Measurements from ENCODE around the gene RPL19. TPM values are rescaled to one million over a fixed set of nuclear protein-coding genes. Genes with fewer than 3 reads are reported as not detected.
A peak's percentile ranks its signal among the peaks of the same experiment; 100 is the strongest.

Gene RPL19
- total RNA-seq, 2 donors from 2014 or later: 2,719 to 2,768 TPM

DNA sequence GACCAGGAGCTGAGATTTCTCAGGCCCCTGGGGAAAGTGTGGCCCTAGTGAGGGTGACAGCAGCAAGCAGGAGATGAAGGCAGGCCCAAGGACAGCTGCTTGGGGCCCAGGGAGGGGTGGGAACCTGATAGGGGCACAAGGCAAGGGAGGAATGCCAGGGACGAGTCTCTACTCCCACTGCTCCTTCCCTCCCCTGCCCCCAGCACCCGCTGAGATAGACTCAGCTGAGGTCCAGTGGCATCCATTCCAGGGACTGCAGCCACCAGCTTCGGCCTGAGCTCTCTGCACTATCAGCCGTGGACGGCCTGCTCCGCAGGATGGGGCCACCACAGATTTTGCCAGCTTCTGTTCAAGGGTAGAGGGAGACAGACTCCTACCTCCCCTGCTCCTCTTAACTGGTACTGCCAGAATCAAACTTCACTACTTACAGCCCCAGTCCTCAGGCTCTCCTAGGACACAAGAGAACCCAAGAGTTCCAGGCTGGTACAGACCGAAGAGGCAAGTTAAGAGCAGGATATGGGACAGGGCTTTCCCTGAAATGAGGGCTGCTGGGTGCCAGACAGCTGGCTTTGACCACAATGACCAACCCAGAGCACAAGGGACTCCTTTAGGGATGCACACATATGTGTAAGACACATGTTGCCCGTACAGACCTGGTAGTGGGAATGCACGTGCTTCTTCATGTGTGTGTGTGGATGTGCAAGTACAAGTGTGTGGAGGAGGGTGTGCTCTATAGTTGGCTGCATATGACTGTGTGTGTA lies 8.2 kb upstream of the RPL19 start:
- Mint-ChIP-seq H3K36me3 (no peaks in the 10 kb centered on the region), H3K27ac (peak overlapping the region in 1 of 2 donors; percentile 14), H3K9me3 (no peaks in the 10 kb centered on the region)
- DNase-seq (ENCODE audit: low spot score in 2 of 2) (no peak), ATAC-seq (no peak)

DNA sequence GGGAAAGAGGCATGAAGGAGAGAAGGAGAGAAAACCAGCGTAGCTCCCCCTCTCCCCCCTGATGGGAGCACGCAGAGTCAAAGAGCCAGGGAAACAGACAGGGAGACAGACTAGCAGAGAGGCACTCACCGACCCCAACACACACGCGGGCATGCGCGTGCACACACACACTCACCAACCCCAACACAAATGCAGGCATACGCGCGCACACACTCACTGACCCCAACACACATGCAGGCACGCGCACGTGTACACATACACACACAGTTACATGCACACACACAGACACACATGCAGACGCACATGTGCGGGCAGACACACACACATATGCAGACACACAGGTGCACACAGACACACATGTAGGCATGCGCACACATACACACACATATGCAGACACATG lies 7.2 kb upstream of the RPL19 start:
- no peak overlapping the region for H3K27ac Mint-ChIP-seq
- ATAC-seq (no peak), DNase-seq (ENCODE audit: low spot score in 2 of 2) (no peak)
- no peaks in the 10 kb centered on the region for H3K36me3 Mint-ChIP-seq
- H3K9me3 Mint-ChIP-seq: no peaks in the 10 kb centered on the region

DNA sequence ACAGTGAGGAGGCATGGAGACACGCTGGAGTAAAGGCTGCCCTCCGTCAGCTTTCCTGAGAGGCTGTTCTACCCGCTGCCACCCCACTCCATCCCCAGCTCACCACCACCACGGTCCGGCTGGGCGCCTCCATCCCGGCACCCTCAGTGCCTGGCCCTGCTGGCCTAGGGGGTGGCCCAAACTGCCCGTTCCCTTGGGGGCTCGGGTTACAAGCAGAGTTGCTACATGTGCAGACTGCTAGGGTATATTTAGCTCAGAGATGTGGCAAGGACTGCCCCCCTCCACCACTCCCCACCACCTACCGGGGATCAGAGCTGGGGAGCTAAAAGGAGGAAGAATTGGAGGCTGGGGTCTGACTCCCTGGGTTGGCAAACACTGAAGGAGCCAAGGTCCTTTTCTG lies 6.7 kb upstream of the RPL19 start:
- no peak for DNase-seq (ENCODE audit: low spot score in 2 of 2)
- no peaks in the 10 kb centered on the region for H3K9me3 Mint-ChIP-seq
- no peak for ATAC-seq
- H3K36me3 Mint-ChIP-seq: no peaks in the 10 kb centered on the region
- H3K27ac Mint-ChIP-seq: no peak overlapping the region

DNA sequence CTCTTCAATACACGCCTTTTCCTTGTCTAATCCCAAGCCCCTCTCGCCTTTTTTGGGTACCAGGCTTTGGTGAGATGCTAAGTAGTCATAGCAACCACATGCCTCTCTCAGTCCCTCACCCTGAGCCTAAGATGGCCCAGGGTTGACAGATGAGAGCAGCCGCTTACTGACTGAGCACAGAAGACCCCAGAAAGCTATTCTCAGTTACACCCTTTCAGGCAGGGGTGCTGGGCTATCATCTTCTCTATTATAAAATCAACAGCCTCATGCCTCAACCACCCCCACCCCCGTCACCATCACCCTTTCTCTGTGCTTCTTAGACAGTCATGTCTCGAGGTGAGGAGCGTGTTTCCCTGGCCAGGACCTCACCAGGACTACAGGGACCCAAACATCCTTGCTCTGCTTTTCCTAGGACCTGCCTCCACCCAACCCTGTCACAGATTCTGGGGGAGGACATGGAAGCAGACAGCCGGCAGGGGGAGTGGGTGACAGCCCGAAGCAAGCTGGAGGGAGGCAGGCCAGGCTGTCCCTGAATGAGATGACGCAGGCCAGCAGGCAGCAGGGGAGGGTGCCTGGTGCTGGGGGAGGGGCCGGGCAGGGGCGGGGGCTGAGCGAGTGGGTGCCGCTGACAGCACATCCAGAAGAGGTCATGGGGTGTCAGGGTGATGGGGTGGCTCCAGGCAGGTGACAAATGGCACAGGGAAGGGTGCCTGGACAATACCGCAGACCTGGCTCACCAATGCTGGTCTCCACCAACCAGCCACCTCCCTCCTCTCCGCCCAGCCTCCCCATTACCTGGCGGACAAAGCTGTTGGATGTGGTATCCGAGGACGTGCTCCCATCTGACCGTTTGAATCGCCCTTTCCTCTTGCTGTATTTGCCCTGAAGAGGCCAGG lies 5.7 kb upstream of the RPL19 start:
- DNase-seq (ENCODE audit: low spot score in 2 of 2) (no peak), ATAC-seq (no peak)
- Mint-ChIP-seq H3K27ac (peak overlapping the region in 1 of 2 donors; percentile 72), H3K36me3 (no peaks in the 10 kb centered on the region), H3K9me3 (no peaks in the 10 kb centered on the region)

DNA sequence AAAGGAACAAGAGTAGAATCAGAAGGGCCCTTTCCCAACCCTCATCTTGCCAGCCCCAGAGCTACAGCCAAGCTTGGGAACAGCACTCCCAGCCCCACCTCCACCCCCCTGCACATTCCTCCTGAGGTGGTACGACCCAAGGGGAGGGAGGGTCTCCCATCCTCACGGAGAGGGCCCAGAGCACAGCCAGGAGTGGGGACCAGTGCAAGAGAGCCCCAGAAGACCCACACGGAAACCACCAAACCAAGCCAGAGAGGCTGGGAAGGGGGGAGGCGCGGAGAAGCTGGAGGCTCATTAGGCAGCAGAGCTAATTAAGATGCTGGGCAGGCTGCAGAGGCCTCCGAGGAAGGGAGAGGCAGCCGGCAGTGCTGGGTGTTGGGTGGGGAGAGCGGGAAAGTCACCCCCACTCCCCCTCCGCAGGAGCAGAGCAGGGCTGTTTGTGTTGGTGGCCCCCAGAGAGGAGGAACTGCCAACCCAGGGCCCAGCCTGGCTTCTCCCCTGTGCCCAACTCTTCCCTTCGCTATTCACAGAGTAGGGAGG lies 5.0 kb upstream of the RPL19 start:
- Mint-ChIP-seq H3K27ac (no peak overlapping the region), H3K9me3 (no peaks in the 10 kb centered on the region), H3K36me3 (peaks cover 6% of the 10 kb centered on the region in 2 donors)
- ATAC-seq: no peak
- no peak for DNase-seq (ENCODE audit: low spot score in 2 of 2)

DNA sequence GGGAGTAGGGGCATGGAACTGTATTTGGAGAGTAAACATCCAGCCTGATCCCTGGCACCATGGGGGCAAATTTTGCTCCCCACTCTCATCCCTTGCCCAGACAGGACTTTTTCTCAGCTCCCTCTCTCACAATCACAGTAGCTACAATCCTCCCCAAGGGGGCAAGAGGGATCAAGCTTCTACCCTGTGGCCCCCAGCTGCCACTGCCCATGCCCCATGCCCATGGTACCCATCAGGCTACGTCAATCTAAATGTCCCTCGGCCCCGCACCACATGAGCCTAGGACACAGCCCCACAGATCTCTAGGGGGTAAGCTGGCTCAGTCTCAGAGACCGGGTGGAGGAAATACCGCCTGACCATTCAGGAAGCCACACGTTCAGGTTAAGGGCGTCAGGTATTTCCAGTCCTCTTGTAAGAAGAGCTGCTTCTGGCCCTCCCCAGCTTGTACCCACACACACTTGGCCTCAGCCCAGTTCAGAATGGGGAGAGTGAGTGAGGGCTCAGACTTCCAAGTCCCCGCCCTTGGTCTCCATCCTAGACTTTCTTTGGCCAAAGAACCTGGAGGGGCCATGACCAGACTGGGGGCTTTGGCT lies 4.4 kb upstream of the RPL19 start:
- no peak overlapping the region for H3K27ac Mint-ChIP-seq
- no peaks in the 10 kb centered on the region for H3K9me3 Mint-ChIP-seq
- no peak for DNase-seq (ENCODE audit: low spot score in 2 of 2)
- ATAC-seq: no peak
- peaks cover 12% of the 10 kb centered on the region in 2 donors for H3K36me3 Mint-ChIP-seq

DNA sequence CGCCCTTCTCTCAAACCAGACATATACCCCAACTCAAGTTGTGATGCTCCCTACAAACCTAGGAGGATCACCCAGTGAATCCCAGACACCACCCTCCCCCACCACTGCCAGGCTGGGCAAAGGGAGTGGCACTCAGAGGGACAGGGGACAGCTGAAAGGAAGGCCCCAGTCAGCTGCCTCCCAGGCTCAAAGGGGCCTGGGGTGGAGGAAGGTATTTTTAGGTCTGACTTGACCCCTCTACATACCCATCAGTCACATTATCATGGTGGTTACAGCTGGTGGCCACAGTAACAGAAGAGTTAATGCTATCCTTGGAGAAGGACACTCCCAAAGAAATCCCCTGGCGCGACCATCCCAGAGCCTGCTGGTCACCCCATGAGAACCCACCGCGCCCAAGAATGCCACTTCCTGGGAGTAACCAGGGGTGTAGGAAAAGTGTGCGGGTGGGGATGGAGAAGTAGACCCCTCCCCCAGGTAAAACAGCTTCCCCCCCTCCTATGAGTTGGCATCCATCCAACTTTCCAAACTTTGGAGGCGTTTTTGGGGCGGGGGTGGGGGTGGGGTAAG lies 3.8 kb upstream of the RPL19 start:
- no peak for ATAC-seq

DNA sequence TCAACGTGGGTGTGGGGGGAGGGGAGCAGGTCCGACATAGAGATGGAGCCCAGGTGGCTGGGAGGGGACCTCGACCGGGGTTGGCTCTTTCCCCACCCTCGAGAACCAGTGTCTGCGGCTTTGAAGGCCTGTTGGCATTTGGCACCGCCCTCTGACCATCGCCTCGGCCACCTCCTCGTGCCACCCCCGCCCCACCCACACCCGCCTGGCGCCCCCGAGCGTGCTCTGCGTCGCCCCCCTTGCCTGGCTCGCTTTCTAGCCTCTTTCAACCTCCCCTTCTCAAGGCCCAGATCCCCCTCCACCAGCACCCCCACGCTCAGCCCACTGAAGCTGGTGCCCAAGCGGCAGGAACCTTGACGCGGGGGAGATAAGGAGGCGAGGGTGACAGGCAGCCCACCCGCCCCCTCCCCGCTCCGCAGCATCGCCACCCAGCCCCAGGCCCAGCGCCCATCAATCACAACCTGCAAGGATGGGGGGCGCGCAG lies 3.2 kb upstream of the RPL19 start:
- no peak for DNase-seq (ENCODE audit: low spot score in 2 of 2)

More for the DNA sequence above, 3.8 kb upstream of the RPL19 start:
- Mint-ChIP-seq H3K9me3 (no peaks in the 10 kb centered on the region), H3K27ac (peak overlapping the region in 1 of 2 donors; percentile 52), H3K36me3 (peaks cover 19% of the 10 kb centered on the region in 2 donors)
- DNase-seq (ENCODE audit: low spot score in 2 of 2): no peak

DNA sequence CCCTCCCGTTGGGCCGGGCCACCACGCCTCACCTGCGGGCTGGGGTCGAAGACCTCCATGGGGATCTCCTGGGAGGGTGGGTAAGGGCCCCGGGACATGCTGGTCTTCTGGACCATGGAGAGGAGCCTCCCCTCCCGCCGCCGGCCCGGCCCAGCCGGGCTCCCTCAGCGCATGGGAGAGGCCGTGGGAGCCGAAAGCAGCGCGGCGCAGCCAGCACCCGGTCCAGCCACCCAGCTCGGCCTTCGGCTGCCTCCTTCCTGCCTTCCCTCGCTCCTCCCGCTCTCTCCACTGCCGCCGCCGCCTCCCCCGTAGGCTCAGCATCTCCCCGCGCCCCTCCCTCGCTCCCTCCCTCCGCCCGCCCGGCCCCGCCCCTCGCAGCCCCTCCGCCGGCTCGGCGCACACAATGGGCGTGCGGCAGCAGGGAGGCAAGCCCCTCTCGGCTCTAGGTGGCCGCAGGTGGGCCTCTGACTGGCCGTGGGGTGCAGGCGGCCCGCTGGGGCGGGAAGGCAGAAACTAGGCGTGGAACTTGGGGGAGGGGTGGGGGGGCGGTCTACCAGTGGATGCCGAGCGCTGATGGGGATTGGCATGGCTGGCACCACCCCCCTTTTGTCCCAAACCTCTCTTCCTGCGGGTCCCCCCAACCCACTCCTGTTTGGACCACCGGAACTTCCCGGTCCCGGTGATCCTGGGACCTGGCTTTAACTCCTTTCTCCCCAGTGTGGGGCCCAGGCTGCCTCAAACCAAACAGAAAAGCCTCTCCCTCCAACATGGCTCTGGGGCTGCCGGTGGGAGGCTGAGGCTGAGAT lies 2.5 kb upstream of the RPL19 start, which contains the start of gene CACNB1:
CACNB1 (minus strand) TSS at position 290 of the 806 bp plus-strand sequence; CDS start at position 116, 174 bp downstream.
- H3K9me3 Mint-ChIP-seq: no peaks in the 10 kb centered on the region
- H3K36me3 Mint-ChIP-seq: peaks cover 30 to 31% of the 10 kb centered on the region in 2 donors
- peak; percentile 71 to 73 for DNase-seq (ENCODE audit: low spot score in 2 of 2)
- H3K27ac Mint-ChIP-seq: peak within 1 kb of the TSS; percentile 86 to 99
- peak; percentile 70 to 80 for ATAC-seq

More for the DNA sequence above, 3.2 kb upstream of the RPL19 start:
- Mint-ChIP-seq H3K9me3 (no peaks in the 10 kb centered on the region), H3K36me3 (peaks cover 24% of the 10 kb centered on the region in 2 donors), H3K27ac (peak overlapping the region in 1 of 2 donors; percentile 52)
- no peak for ATAC-seq

DNA sequence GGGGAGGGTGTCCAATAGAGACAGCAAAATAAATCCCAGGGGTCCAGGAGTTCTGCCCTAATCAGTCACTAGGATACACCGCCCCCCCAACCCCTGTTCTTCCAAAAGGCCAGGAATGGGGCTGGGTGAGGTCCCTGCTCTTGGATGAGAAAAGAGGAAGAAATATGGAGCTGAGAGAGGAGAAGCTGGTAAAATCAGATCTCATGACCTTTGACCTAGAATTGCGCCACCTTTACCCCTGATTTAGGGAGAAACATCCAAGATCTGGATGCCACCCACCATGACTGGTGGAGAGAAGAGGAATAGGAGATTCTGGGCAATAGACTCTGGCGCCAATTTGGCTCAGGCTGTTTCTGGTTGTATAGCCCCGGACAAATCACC lies 1.9 kb upstream of the RPL19 start:
- no peaks in the 10 kb centered on the region for H3K9me3 Mint-ChIP-seq
- ATAC-seq (no peak), DNase-seq (ENCODE audit: low spot score in 2 of 2) (no peak)
- peaks cover 34 to 37% of the 10 kb centered on the region in 2 donors for H3K36me3 Mint-ChIP-seq
- peak overlapping the region; percentile 86 to 99 for H3K27ac Mint-ChIP-seq

DNA sequence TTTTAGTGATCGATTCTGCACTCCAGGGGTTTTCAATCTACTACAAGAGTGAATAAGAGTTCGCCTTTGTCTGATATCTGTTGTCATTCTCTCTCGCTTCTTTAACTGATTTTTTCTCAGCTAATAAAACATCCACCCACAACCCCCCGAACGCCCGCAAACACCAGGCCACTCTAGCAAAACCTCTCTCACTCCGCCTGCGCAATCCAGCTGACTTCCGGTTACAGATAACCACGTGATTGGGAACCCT lies 338 bp upstream of the RPL19 start:
- Mint-ChIP-seq H3K9me3 (no peaks in the 10 kb centered on the region), H3K27ac (peak overlapping the region; percentile 99 to 100), H3K36me3 (peaks cover 34 to 51% of the 10 kb centered on the region in 2 donors)
- DNase-seq (ENCODE audit: low spot score in 2 of 2) (peak; percentile 76 to 88), ATAC-seq (peak; percentile 69 to 70)

DNA sequence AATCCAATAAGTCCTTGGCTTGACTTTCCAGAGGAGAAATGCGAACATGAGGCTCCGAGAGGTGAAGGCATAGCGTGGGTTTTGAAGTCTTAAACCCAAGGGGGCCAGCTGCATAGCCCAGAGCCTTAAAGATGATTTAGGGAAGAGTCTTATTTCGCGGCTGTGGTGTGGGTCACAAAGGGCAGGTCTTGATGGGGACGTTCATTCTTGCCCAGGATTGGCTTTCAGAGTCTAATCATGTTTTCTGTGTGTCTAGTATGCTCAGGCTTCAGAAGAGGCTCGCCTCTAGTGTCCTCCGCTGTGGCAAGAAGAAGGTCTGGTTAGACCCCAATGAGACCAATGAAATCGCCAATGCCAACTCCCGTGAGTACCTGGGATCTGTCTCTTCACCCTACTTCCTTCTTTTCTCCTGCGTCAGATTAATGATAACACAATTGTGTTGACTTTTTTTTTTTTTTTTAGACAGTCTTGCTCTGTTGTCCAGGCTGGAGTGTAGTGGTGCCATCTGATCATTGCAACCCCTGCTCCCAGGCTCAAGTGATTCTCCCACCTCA lies 951 bp downstream of the RPL19 start:
- H3K36me3 Mint-ChIP-seq: peaks cover 34 to 54% of the 10 kb centered on the region in 2 donors
- peak overlapping the region; percentile 99 to 100 for H3K27ac Mint-ChIP-seq
- ATAC-seq: no peak
- no peaks in the 10 kb centered on the region for H3K9me3 Mint-ChIP-seq
- no peak for DNase-seq (ENCODE audit: low spot score in 2 of 2)

DNA sequence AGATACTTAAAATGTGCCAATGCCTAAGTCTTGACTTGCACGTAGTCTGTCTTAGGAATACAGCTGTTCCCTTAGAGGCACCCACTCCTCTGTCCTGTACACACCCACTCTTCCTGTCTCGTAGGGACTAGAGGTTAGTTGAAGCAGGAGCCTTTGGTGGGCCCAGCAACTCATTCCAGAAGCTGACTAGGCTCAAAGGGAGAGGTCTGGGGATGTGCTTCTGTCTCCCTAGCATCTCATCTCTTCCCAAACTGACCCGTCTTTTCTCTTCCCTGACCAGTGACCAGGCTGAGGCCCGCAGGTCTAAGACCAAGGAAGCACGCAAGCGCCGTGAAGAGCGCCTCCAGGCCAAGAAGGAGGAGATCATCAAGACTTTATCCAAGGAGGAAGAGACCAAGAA lies 4.2 kb downstream of the RPL19 start:
- peaks cover 34 to 54% of the 10 kb centered on the region in 2 donors for H3K36me3 Mint-ChIP-seq
- peak overlapping the region in 1 of 2 donors; percentile 12 for H3K27ac Mint-ChIP-seq
- DNase-seq (ENCODE audit: low spot score in 2 of 2) (no peak), ATAC-seq (no peak)
- H3K9me3 Mint-ChIP-seq: no peaks in the 10 kb centered on the region

DNA sequence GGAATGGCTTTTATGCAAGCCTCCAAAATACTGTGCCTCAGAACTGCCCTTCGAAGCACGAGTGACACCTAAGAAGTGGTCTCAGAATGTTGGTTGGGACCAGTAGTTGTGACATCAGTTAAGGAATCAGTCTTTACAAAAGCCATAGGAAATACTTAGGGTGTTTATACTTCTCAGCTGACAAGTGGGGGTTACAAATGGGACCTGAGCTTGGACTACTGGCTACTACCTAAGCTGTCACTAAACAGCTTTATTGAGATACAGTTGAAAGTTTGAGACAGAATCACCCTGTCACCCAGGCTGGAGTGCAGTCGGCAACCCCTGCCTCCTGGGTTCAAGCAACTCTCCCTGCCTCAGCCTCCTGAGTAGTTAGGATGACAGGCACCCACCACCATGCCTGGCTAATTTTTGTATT lies 5.0 kb downstream of the RPL19 start:
- Mint-ChIP-seq H3K27ac (no peak overlapping the region), H3K9me3 (no peaks in the 10 kb centered on the region), H3K36me3 (peaks cover 27 to 47% of the 10 kb centered on the region in 2 donors)
- no peak for DNase-seq (ENCODE audit: low spot score in 2 of 2)
- no peak for ATAC-seq

DNA sequence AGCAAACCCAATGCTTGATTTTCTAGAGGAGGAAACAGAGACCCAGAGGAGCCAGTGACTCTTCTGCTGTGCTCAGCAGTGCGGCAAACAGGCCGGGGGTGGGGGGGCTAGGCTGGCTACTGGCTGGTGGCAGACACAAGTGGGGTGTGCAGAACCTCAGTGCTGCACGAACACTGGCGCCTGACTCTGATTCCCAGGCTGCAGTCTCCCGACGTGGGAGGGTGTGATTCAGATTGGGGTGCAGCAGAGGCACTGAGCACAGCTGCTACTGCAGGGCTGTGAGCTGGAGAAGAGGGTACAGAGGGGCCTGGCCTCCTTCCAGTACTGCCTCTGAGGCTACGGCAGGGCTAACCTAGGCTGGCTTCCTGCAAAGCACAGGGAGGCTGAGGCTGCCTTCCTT lies 8.1 kb downstream of the RPL19 start:
- no peak for DNase-seq (ENCODE audit: low spot score in 2 of 2)
- ATAC-seq: peak in 1 of 2 donors; percentile 28
- no peak overlapping the region for H3K27ac Mint-ChIP-seq
- peaks cover 0 to 17% of the 10 kb centered on the region in 2 donors for H3K36me3 Mint-ChIP-seq
- H3K9me3 Mint-ChIP-seq: no peaks in the 10 kb centered on the region
